Peyer's patch (tissue), 4 donors: ENCODE measurements around the gene ALOX5.

Experiments
- POLR2A ChIP-seq, 2 donors: fragments of 450-650 bp; IDR thresholded peaks; one replicate each; pipeline ENCODE4 v1.5.1; 2017; ENCODE audit warnings: antibody characterized with exemption in 2 of 2, mild to moderate bottlenecking in 2 of 2, moderate library complexity in 2 of 2
- TF ChIP-seq, protein P1 (sequence below), 6 experiments: fragments of 450-650 bp in 4 of 6; fragments of 200-600 bp in 2 of 6; sonication (generic) in 1 of 6; IDR thresholded peaks; one replicate each; pipeline ENCODE4 v1.5.1; 2017 to 2019; ENCODE audit warnings: antibody characterized with exemption in 6 of 6, mild to moderate bottlenecking in 3 of 6, moderate library complexity in 1 of 6

DNA sequence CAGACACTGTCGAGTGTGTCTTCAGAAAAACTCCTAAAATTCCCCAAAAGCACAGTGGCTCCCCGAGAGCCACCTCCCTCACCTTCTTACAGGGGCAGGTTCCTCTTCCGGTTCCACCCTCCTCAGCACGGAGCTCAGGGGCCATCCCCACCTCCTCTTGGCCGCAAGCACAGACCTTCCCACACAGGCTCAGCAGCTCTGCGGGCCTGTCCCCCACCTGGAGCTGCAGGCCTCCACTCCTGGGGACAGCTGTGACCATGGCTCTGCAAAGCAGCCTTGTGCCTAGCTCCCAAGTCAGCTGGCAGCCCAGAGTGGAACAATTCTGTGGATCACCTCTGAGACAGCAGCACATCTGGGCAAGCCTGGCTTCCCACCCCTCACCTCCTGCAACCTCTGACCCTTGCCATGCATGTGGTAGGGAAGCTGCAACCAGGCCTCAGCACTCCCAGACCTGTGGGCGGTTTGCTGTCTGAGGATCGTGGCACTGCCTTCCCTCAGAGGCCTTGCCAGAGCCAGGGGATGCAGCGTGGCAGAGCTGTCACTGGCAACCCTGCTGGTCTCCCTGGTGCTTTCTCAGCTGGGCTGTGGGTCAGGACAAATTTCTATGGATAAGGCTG is 79.7 kb downstream of the ALOX5 start:
- TF ChIP-seq, protein P1, sequence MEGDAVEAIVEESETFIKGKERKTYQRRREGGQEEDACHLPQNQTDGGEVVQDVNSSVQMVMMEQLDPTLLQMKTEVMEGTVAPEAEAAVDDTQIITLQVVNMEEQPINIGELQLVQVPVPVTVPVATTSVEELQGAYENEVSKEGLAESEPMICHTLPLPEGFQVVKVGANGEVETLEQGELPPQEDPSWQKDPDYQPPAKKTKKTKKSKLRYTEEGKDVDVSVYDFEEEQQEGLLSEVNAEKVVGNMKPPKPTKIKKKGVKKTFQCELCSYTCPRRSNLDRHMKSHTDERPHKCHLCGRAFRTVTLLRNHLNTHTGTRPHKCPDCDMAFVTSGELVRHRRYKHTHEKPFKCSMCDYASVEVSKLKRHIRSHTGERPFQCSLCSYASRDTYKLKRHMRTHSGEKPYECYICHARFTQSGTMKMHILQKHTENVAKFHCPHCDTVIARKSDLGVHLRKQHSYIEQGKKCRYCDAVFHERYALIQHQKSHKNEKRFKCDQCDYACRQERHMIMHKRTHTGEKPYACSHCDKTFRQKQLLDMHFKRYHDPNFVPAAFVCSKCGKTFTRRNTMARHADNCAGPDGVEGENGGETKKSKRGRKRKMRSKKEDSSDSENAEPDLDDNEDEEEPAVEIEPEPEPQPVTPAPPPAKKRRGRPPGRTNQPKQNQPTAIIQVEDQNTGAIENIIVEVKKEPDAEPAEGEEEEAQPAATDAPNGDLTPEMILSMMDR (IDR thresholded peaks at IDR 0.05) = no peak
- TF ChIP-seq POLR2A (IDR thresholded peaks at IDR 0.05) = no peak
